SHP77 (cell line): ENCODE data around the gene SLC13A4.
"Not testable (repeated sequence)": the region's sequence is repeated elsewhere in the genome, so short reads cannot be mapped to it uniquely, and the experiment has no call there.

Experiments used
- DNase-seq, 2 experiments: peaks; one replicate each; lab custom pipeline; 2025; lab: John Stamatoyannopoulos, UW

The SLC13A4 gene

DNA sequence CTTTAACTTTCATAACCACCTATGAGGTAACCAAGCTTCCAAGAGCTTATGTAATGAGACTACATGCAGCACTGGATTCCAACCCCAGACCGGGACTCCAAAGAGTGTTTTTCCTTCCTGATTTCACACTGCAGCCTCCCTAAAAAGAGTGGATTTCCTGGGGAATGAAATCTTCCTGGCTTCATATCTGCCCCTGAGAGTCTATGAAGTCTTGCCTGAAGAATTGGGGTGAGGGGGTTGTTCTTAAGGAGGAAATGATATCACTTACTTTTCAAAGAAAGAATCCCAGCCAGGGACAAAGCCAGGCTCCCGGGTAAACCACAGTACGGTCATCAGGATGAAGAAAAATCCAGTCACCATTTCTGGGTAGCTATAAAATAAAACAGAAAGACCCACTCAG lies 35.9 kb downstream of the SLC13A4 start:
- no peak for DNase-seq

DNA sequence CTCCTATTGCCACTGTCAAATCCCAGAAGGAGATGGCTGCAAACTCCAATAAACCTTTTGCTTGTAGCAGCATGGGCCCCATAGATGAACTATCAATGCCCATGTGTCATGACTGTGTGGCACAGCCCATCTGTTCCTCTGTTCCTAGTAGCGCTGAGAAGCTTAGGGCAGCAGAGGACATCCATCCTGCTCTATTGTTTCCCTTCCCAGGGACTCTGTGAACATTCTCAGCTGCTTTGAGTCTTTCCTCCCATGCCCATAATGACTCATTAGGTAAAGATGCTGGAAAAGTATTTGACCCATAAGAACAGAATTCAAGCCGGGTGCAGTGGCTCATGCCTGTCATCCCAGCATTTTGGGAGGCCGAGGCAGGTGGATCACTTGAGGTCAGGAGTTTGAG lies 37.4 kb downstream of the SLC13A4 start:
- DNase-seq = no peak

DNA sequence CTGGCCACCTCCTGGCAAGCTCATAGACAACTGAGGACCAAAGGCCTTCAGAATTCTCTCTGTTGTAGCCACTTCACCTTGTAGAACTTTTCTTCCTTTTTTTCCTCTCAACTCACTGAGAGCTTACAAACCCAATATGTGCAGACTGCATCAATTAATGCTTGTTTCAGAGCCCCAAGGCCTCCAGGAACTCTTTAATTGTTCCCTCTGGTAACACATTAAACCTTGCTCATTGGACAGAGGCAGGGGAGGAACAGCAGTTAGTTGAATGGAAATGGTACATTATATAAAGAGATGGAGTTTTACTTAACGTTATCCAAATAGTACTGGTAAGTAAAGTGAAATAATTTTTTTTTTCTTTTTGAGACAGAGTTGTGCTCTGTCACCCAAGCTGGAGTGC lies 40.5 kb downstream of the SLC13A4 start:
- DNase-seq = no peak

DNA sequence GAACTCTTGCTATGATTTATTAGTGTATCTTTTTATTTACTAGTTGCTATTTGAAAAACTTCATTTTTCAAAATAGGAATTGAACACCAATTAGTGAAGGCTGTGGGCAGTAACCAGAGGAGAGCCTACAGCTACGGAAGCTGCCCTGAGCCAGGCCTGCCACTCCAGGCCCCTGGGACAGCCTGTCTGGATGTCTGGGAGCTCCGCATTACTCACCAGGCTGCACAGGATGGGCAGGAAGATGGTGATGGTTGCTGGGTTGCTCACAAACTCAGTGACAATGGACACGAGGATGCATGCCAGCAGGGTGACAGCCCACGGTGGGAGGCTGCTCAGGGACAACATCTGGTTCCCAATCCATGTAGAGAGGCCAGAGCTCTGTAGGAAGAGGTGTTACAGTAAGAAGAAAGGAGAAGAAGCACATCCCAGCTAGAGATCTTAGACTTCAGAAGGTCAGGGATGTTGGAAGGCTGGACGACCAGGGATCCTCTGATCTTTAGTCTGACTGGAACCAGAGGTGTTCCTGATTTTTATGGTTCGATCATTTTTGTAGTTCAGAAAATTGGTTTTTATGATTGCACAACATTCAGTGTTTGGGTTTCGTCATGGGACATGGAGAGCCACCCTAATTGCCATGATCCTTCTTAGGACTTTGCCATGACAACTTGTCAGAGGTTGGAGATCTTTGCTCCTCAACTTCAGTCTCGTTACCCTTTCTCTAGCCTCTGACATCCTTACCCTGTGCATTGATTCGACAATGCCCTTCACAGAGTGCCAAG lies 42.5 kb downstream of the SLC13A4 start:
- no peak for DNase-seq

DNA sequence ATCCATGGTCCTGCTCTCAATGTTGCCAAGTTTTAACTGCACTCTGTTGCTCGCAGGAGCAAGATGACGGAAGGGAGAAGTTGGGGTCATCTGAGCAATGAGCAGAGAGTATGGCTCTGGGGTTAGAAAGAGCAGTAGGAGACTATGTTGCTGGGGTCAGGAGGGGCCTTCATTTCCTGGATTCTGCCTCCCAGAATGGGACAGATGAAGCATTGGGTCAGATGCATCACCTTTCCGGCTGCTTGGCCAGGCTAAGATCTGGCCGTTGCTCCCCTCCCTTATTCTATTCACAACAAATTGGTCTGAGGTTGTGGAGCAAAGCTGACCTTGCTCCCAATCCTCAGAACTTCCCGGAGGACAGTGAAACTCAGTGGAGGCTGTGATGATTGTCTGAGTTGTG lies 43.3 kb downstream of the SLC13A4 start:
- no peak for DNase-seq

DNA sequence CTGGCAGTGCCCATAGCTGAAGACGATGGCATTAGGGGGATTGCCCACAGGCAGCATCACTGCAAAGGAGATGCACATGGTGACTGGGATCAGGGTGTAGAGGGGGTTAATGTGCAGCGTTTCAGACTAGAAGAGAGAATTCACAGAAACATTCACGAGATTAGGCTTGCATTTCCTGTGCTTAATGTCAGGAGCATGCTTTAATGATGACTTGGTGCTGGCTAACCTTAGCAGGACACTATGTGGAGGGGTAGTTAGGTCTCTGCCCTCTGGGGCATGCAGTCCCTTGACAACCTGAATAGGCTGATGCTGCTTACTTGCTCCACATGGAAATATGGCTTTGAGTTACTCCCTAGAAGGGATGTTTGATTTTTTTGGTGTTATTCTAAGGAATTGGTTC lies 43.9 kb downstream of the SLC13A4 start:
- no peak for DNase-seq

DNA sequence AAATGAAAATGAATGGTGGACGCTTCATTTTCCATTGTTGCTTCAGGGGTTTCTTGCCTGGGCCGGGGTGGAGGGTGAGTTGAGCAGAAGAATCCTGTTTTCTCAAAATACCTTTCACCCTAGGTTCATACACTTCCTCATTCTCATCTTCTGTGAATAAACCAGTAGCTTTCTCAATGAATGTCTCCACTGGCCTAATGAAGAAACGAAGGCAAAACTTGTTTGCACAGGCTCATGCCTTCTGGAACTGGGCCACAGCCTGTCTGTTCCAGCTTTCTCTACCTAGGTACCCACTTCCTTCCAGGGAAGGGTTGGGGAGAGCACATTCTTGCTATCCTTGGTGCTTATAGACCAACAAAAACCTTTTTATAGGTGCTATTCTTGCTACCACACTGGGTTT lies 44.4 kb downstream of the SLC13A4 start:
- no peak for DNase-seq

DNA sequence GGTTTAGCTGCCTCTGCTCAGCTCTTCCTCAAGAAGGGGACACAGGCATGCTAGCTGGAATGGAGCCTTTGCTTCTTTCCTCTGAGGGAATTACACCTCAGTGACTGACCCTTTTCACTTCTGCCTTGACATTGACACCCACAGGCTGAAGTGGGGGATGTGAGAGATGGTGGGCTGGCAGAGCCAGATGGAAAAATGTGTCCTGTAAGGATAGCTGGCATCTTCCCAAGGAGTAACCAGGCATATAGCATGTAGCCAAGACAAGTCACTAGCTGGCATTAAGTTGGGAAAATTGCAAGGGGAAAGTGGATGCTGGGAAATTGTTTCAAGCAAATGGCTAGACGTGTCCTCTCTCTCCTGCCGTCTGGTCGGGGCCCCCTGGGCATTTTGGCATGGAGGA lies 45.8 kb downstream of the SLC13A4 start:
- no peak for DNase-seq

DNA sequence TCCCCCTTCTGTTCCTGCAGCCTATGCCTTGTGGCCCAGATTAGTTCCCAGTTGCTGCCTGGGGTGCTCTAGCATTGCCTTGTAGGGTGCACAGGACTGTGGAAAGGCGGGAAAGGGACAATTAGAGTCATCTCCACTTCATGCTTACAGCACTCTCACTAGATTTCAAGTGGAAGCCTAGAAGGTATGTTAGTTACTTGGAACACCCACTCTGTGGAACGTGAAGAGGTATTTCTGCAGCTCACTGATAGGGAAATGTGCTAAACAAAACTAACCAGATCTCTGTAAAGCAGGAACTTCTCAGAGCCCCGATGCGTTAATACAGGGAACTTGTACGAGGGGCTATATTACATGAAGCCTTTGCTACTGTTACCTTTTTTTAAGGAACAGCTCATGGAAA lies 46.2 kb downstream of the SLC13A4 start:
- no peak for DNase-seq

DNA sequence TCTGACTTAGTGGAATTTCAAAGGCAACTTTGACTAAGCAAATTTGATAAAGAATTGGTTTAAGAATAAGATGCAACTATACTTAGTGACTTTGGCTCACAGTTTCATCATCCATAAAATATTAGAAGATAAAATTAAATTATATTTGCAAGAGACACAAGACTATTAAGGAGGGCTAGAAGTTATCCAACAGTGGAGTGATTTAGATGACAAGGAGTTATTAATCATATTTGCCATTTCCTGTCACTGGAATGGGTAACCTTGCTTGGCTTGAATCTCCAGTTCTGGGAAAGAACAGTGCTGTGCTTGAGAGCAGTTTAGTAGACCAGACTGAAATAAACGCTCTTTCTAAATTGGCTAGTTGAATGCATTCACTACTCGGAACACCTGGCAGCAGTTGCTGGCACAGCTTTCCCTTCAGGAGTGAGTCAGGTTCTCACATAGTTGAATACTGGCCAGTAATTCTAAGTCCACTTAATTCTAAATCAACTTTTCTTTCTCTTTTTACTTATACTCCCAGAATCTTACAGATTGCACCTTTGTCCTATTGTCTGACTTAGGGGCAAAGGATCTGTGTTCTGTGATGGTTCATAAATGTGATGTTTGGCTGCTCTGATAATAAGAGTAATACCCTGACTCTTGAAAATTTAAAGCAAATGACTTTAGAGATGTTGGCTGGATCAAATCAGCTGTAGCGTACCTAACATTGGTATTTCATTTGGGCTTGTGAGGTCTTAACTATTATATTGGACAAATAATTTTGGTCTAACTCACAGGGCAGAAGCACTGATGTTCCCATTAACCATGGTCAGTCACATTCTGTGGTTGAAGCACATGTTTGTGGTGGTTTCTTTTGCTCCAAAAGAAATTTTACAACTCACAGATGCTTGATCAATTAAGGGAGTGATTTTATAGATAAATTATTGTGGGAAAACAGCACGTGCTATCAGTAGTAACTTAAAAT lies 49.1 kb downstream of the SLC13A4 start:
- peak in 1 of 2 experiments; percentile 14 for DNase-seq

DNA sequence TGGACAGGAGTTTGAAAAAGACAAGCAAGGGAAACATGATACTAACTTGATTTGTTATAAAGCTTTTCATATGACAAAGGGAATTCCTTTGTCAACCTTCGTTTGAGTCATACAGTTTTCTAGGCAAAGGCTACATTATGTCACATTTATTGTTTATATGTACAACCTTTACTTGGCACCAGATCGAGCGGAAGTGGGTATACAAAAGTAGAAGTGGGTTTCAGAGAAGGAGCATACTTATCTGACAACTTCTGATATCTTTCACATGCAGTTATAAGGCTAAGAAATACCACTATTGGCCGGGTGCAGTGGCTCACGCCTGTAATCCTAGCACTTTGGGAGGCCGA lies 54.7 kb downstream of the SLC13A4 start:
- DNase-seq = no peak

DNA sequence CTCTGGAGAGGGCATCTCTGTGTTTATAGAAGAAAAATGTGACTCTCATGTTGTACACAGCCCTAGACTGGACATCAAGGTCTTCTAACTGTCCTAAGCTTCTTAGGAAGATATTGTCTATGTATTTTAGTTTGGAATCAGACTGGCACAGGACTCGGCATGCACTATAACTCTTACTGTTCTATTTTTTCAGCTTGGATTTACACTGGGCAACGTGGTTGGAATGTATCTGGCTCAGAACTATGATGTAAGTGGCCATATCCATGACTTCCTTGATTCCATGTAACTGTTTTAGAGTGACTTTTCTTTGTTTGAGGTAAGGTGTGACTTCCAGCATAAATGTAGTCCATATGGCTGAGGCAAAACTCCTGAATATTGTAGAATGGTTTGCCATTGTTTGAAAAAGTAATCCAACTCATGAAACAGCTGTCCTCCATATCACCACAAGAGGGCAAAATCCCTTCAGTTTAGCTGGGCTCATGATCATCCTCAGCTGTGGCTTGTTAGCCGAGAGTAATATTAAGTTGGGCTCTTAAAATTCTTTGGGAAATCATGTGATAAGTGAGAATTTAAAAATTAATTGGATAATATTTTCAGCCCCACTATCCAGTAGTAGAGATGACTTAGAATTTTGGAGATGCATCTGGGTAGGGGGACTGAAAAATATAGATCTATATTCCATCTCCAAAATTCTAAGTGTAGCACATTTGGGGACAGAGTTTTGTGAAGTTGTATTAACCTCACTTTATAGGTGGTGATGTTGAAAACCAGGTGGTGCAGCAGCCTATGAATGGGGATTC lies 55.2 kb downstream of the SLC13A4 start:
- peak; percentile 49 to 50 for DNase-seq

DNA sequence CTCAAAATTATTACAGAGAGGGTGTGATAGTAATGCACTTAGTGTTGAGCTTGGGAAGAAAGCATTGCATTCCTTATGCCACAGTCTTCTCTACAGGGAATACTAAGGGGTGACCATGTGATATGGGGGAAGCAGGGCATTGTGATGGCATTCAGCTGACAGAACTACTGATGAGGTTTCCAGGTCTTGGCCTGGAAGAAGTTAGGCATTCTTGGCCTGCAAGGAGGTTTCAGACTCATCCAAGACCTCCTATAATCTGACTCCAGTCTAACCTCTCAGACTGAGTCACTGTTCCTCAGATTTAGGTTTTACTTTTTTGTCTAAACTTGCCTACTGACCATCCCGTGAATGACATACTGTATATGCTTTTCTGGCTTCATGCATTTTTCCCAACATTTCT lies 57.8 kb downstream of the SLC13A4 start:
- no peak for DNase-seq

DNA sequence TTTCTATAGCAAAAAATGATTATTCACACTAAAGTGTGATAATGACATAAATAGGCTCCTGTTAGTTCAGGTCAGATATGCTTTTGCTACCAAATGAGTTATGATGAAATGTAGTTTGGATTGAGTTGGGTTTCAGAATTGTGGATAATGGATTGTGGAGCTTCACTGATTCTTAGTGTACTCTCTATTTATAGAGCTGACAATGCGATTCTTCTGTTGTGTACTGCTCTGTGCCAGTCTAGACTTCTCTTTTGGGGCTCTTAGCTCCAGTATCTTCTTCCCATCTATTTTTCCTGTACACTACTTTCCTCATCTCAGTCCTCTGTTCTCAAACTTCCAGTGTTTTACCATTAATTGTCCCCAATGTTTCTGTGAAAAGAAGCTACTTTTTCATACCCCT lies 58.2 kb downstream of the SLC13A4 start:
- DNase-seq = no peak

DNA sequence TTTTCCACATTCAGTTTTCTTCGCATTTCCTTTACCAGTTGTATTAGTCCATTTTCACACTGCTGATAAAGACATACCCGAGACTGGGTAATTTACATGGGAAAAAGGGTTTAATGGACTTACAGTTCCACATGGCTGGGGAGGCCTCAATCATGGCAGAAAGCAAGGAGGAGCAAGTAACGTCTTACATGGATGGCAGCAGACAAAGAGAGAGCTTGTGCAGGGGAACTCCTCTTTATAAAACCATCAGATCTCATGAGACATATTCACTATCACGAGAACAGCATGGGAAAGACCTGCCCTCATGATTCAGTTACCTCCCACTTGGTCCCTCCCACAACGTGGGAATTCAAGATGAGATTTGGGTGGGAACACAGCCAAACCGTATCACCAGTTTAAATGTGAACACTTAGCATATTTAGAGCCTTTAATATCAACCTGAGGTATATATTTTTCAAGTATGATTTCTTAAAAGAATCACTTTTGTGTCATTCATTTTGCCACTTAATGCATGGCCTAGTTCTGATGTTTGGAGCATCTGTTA lies 59.1 kb downstream of the SLC13A4 start:
- DNase-seq = not testable (repeated sequence)

DNA sequence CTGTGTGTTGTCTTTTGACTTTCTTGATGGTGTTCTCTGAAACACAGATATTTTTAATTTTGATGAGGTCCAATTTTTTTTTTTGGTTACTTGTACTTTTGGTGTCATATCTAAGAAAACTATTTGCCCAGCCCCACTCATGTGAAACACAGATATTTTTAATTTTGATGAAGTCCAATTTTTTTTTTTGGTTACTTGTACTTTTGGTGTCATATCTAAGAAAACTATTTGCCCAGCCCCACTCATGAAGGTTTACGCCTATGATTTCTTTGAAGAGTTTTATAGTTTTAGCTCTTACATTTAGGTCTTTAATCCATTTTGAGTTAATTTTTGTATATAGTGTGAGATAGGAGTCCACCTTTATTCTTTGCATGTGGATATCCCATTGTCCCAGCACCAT lies 60.4 kb downstream of the SLC13A4 start:
- DNase-seq = not testable (repeated sequence)

DNA sequence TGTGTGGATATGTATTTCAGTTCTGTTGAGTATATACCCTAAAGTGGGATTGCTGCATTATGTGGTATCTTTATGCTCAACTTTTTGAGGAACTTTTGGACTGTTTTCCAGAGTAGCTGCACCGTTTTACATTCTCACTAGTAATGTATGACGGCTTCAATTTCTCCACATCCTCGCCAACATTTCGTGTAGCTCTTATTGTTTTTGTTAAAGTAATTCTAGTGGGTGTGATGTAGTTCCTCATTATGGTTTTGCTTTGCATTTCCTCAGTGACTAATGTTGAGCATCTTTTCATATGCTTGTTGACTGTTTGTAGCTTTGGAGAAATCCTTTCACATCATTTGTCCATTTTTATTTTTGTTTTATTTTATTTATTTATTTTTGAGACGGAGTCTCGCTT lies 61.1 kb downstream of the SLC13A4 start:
- no peak for DNase-seq

DNA sequence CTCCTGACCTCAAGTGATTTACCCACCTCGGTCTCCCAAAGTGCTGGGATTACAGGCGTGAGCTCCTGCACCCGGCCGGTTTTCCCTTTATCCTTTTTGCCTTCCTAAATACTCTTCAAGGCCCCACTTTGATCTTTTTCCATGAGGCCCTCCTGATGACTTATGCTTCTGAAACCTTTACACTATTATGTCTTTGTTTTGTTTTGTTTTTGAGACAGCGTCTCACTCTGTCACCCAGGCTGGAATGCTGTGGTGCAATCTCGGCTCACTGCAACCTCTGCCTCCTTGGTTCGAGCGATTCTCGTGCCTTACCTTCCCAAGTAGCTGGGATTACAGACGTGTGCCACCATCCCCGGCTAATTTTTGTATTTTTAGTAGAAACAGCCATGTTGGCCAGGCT lies 61.8 kb downstream of the SLC13A4 start:
- no peak for DNase-seq

DNA sequence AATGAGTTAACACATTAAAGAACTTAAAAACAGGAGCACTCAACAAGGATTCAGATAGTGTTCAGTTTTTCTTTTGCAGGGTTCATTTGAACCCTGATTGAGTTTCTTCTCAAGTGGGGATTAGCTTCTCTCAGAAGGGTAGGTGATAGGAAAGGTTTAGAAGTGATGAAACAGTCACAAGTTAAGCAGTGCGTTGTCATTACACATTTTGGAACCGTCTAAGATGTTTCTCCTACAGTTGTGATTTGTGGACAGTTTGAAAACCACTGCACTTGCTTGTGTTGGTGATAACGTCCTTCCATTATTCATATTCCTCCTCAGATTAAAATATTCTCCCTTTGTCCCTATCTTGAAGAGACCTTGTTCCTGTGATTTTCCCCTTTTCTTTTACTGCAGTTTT lies 62.9 kb downstream of the SLC13A4 start:
- no peak for DNase-seq

DNA sequence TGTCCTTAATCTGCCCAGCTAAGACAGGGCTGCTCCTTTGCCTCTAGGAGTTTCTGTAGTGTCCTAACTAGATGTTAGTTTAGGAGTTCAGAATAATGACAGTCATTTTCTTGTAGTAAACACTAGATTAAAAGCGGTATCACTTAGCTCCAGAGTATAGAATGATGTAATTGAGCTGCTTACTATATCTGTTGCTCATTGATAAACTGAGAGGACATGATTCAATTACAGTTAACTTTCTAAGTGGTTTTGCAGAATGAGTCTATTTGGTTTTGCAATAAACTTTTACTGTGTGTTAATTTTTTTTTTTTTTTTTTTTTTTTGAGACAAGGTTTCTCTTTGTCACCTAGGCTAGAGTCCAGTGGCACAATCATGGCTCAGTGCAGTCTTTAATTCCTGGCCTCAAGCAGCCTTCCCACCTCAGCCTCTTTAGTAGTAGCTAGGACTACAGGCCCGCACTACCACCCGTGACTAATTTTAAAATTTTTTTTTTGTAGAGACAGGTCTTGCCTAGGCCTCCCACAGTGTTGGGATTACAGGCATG lies 63.9 kb downstream of the SLC13A4 start:
- DNase-seq = no peak

DNA sequence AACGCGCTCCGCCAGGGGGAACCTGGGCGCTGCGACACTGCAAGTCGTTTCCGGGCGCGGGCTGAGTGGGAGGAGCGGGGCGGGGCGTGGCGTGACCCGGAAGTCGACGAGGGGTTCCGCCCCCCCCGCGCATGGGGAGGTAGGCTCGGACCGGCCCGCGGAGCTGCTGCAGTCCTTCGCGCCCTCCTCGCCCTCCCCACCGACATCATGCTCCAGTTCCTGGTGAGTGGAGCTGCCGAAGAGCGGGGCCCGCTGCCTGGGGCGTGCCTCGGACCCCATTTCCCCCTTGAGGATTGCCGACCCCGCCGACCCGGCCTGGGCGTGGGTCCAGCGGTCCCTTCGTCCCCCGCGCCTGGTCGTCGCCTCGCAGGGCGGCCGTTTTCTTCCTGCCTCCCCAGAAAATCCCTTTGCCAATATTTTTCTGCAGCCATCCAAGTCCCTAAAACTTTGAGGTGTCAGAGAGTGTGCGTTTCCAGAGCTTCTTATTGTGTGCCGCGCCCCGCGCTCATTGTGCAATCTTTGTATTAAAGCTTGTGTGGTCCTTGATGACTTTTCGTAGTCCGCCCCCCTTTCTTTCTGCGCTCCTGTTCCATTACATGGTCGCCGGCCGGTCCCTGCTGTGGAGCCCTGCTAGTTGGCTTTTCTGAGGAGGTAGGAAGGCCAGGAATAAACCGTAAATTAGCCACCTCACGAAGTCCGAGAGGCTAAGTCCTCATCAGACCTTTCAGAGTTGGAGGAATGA lies 65.4 kb downstream of the SLC13A4 start, which contains the start of gene STMP1:
Gene STMP1 (plus strand): TSS at position 142 of the 742 bp plus-strand sequence.
- DNase-seq = peak; percentile 86 to 91
